ENCODE measurements around the gene SSRP1. TPM values are rescaled to one million over a fixed set of nuclear protein-coding genes. Genes with fewer than 3 reads are reported as not detected.

SSRP1 gene
- total RNA-seq = 100 to 1,000 TPM; 127 to 130 TPM

- Mint-ChIP-seq H3K27ac (peak within 1 kb of the TSS; percentile 97), H3K27me3 (peaks cover 3% of the 10 kb centered on the region), H3K4me1 (peaks cover 32% of the 10 kb centered on the region), H3K36me3 (peaks cover 19% of the 10 kb centered on the region), H3K4me3 (peak within 1 kb of the TSS; percentile 86), H3K9me3 (no peaks in the 10 kb centered on the region)
- peak; percentile 87 for DNase-seq
- peak; percentile 99 for ATAC-seq (ENCODE audit: low read depth)
- POLR2A ChIA-PET = interaction anchor here (0.8 to 4.7 kb wide), 9 partner anchors 10 to 195 kb away, joined by 3 to 80 read pairs (median 5); partner anchors contain the start of genes RTN4RL2, TIMM10 and TNKS1BP1
Measured at GRCh38 chr11:57335343-57336110, at the start of gene SSRP1. TSS of gene SSRP1 (minus strand) at chr11:57335892. CDS start at chr11:57335121, 771 bp downstream.

GRCh38 chr11:57380975-57381374 is 45.3 kb upstream of the SSRP1 start, which contains the start of gene PRG3:
TSS of gene PRG3 (minus strand) at chr11:57381150. CDS start at chr11:57380708, 442 bp downstream.
- Mint-ChIP-seq H3K27ac (no peak within 1 kb of the TSS), H3K9me3 (no peaks in the 10 kb centered on the region), H3K4me3 (no peak within 1 kb of the TSS), H3K4me1 (no peaks in the 10 kb centered on the region), H3K27me3 (peaks cover 11% of the 10 kb centered on the region), H3K36me3 (no peaks in the 10 kb centered on the region)
- ATAC-seq (ENCODE audit: low read depth) (no peak), DNase-seq (no peak)
- POLR2A ChIA-PET = interaction anchor here (1.4 kb wide), 1 partner anchor 10 kb away, joined by 4 read pairs; no protein-coding TSS in a partner anchor

- H3K9me3 Mint-ChIP-seq = no peaks in the 10 kb centered on the region
- no peak overlapping the region for H3K27ac Mint-ChIP-seq
- ATAC-seq (ENCODE audit: low read depth) = no peak
- no peak for DNase-seq
- peaks cover 11% of the 10 kb centered on the region for H3K27me3 Mint-ChIP-seq
- POLR2A ChIA-PET = no interaction called here
- H3K4me1 Mint-ChIP-seq = no peaks in the 10 kb centered on the region
- no peaks in the 10 kb centered on the region for H3K36me3 Mint-ChIP-seq
- no peak overlapping the region for H3K4me3 Mint-ChIP-seq
Measured at GRCh38 chr11:57379732-57380131, 44.0 kb upstream of the SSRP1 start.

GRCh38 chr11:57378186-57378585 is 42.5 kb upstream of the SSRP1 start:
- peaks cover 11% of the 10 kb centered on the region for H3K27me3 Mint-ChIP-seq
- H3K4me1 Mint-ChIP-seq = no peaks in the 10 kb centered on the region
- H3K4me3 Mint-ChIP-seq = no peak overlapping the region
- POLR2A ChIA-PET = no interaction called here
- DNase-seq = no peak
- H3K36me3 Mint-ChIP-seq = no peaks in the 10 kb centered on the region
- H3K9me3 Mint-ChIP-seq = no peaks in the 10 kb centered on the region
- ATAC-seq (ENCODE audit: low read depth) = no peak
- H3K27ac Mint-ChIP-seq = no peak overlapping the region

GRCh38 chr11:57377107-57377506 is 41.4 kb upstream of the SSRP1 start:
- DNase-seq = no peak
- ATAC-seq (ENCODE audit: low read depth) = no peak
- POLR2A ChIA-PET = no interaction called here
- Mint-ChIP-seq H3K27ac (no peak overlapping the region), H3K4me1 (no peaks in the 10 kb centered on the region), H3K9me3 (no peaks in the 10 kb centered on the region), H3K36me3 (no peaks in the 10 kb centered on the region), H3K27me3 (peaks cover 8% of the 10 kb centered on the region), H3K4me3 (no peak overlapping the region)

- Mint-ChIP-seq H3K4me1 (no peaks in the 10 kb centered on the region), H3K4me3 (no peak overlapping the region), H3K27me3 (peaks cover 6% of the 10 kb centered on the region), H3K27ac (no peak overlapping the region), H3K36me3 (no peaks in the 10 kb centered on the region), H3K9me3 (no peaks in the 10 kb centered on the region)
- POLR2A ChIA-PET = no interaction called here
- ATAC-seq (ENCODE audit: low read depth) (no peak), DNase-seq (no peak)
Measured at GRCh38 chr11:57376095-57377090, 40.7 kb upstream of the SSRP1 start.

- Mint-ChIP-seq H3K36me3 (no peaks in the 10 kb centered on the region), H3K4me3 (no peak overlapping the region), H3K27ac (no peak overlapping the region), H3K27me3 (peaks cover 6% of the 10 kb centered on the region), H3K9me3 (no peaks in the 10 kb centered on the region), H3K4me1 (no peaks in the 10 kb centered on the region)
- POLR2A ChIA-PET = no interaction called here
- no peak for ATAC-seq (ENCODE audit: low read depth)
- no peak for DNase-seq
Measured at GRCh38 chr11:57375490-57375889, 39.8 kb upstream of the SSRP1 start.

- H3K27ac Mint-ChIP-seq = no peak overlapping the region
- no peaks in the 10 kb centered on the region for H3K36me3 Mint-ChIP-seq
- H3K4me3 Mint-ChIP-seq = no peak overlapping the region
- POLR2A ChIA-PET = no interaction called here
- peaks cover 4% of the 10 kb centered on the region for H3K27me3 Mint-ChIP-seq
- H3K4me1 Mint-ChIP-seq = no peaks in the 10 kb centered on the region
- no peak for ATAC-seq (ENCODE audit: low read depth)
- H3K9me3 Mint-ChIP-seq = no peaks in the 10 kb centered on the region
- DNase-seq = no peak
Measured at GRCh38 chr11:57374966-57375365, 39.3 kb upstream of the SSRP1 start.

GRCh38 chr11:57373146-57373545 is 37.5 kb upstream of the SSRP1 start:
- peaks cover 6% of the 10 kb centered on the region for H3K27me3 Mint-ChIP-seq
- no peaks in the 10 kb centered on the region for H3K9me3 Mint-ChIP-seq
- H3K4me1 Mint-ChIP-seq = no peaks in the 10 kb centered on the region
- ATAC-seq (ENCODE audit: low read depth) (no peak), DNase-seq (no peak)
- H3K36me3 Mint-ChIP-seq = no peaks in the 10 kb centered on the region
- no peak overlapping the region for H3K4me3 Mint-ChIP-seq
- POLR2A ChIA-PET = no interaction called here
- no peak overlapping the region for H3K27ac Mint-ChIP-seq

- ATAC-seq (ENCODE audit: low read depth) (no peak), DNase-seq (no peak)
- H3K4me3 Mint-ChIP-seq = no peak overlapping the region
- no peaks in the 10 kb centered on the region for H3K36me3 Mint-ChIP-seq
- peaks cover 6% of the 10 kb centered on the region for H3K27me3 Mint-ChIP-seq
- POLR2A ChIA-PET = interaction anchor here (1.0 kb wide), 1 partner anchor 10 kb away, joined by 4 read pairs; the partner anchor contains the start of gene PRG3
- H3K9me3 Mint-ChIP-seq = no peaks in the 10 kb centered on the region
- H3K4me1 Mint-ChIP-seq = no peaks in the 10 kb centered on the region
- no peak overlapping the region for H3K27ac Mint-ChIP-seq
Measured at GRCh38 chr11:57370941-57371340, 35.2 kb upstream of the SSRP1 start.

- peaks cover 6% of the 10 kb centered on the region for H3K27me3 Mint-ChIP-seq
- no peaks in the 10 kb centered on the region for H3K4me1 Mint-ChIP-seq
- no peaks in the 10 kb centered on the region for H3K9me3 Mint-ChIP-seq
- no peak overlapping the region for H3K4me3 Mint-ChIP-seq
- POLR2A ChIA-PET = interaction anchor here (1.0 kb wide), 1 partner anchor 11 kb away, joined by 4 read pairs; the partner anchor contains the start of gene PRG3
- no peak for DNase-seq
- ATAC-seq (ENCODE audit: low read depth) = no peak
- H3K36me3 Mint-ChIP-seq = no peaks in the 10 kb centered on the region
- H3K27ac Mint-ChIP-seq = no peak overlapping the region
Measured at GRCh38 chr11:57370251-57370650, 34.6 kb upstream of the SSRP1 start.

GRCh38 chr11:57368845-57369232 is 33.1 kb upstream of the SSRP1 start:
- ATAC-seq (ENCODE audit: low read depth) = no peak
- H3K4me3 Mint-ChIP-seq = no peak overlapping the region
- POLR2A ChIA-PET = interaction anchor here (0.8 kb wide), 1 partner anchor 17 kb away, joined by 3 read pairs; no protein-coding TSS in a partner anchor

GRCh38 chr11:57368106-57368844 is 32.6 kb upstream of the SSRP1 start:
- POLR2A ChIA-PET = interaction anchor here (0.8 kb wide), 1 partner anchor 16 kb away, joined by 3 read pairs; no protein-coding TSS in a partner anchor
- Mint-ChIP-seq H3K36me3 (no peaks in the 10 kb centered on the region), H3K9me3 (no peaks in the 10 kb centered on the region), H3K27ac (no peak overlapping the region), H3K4me1 (no peaks in the 10 kb centered on the region), H3K27me3 (peaks cover 6% of the 10 kb centered on the region), H3K4me3 (no peak overlapping the region)
- ATAC-seq (ENCODE audit: low read depth) (no peak), DNase-seq (no peak)

More at GRCh38 chr11:57368845-57369232, 33.1 kb upstream of the SSRP1 start:
- DNase-seq = no peak
- no peaks in the 10 kb centered on the region for H3K9me3 Mint-ChIP-seq
- peaks cover 6% of the 10 kb centered on the region for H3K27me3 Mint-ChIP-seq
- no peaks in the 10 kb centered on the region for H3K36me3 Mint-ChIP-seq
- no peak overlapping the region for H3K27ac Mint-ChIP-seq
- H3K4me1 Mint-ChIP-seq = no peaks in the 10 kb centered on the region

Measured in activated naive CD8-positive, alpha-beta T cell treated with anti-CD3 and anti-CD28 coated beads, Interleukin-2, amount 10 ng/mL, durations not matched to agents 7 days and 5 days (primary cell).